K562 (cell line): ENCODE measurements around the gene GLB1L2.
"Not testable (repeated sequence)": the region's sequence is repeated elsewhere in the genome, so short reads cannot be mapped to it uniquely, and the experiment has no call there.

Source experiments
- STAG1 ChIP-seq: sonication (generic); formaldehyde crosslinking; IDR thresholded peaks from 2 replicates; pipeline ENCODE4 v1.5.0; 2020; ENCODE audit warnings: missing genetic modification reagents, borderline replicate concordance
- THRAP3 ChIP-seq: fragments of 450-650 bp; IDR thresholded peaks from 2 replicates; pipeline ENCODE4 v1.6.1; 2016; ENCODE audit warnings: mild to moderate bottlenecking, inconsistent platforms, borderline replicate concordance
- U2AF1 ChIP-seq: fragments of 200-400 bp; formaldehyde crosslinking; optimal IDR thresholded peaks from 2 replicates; pipeline ENCODE3; 2017; ENCODE audit warnings: mild to moderate bottlenecking, low read depth, low read length, moderate library complexity
- TF ChIP-seq, protein P1 (sequence below): sonication (generic); formaldehyde crosslinking; IDR thresholded peaks from 2 replicates; pipeline ENCODE4 v1.4.0; 2020; ENCODE audit warnings: mild to moderate bottlenecking, missing genetic modification reagents
- TF ChIP-seq, protein P2 (sequence below), 3 experiments: IDR thresholded peaks in 2 of 3; conservative IDR thresholded peaks in 1 of 3; 2 replicates each; pipeline ENCODE4 v1.5.1; 2011 to 2012; ENCODE audit warnings: low read length in 3 of 3, mild to moderate bottlenecking in 3 of 3, control low read depth in 2 of 3, improper control_type of control experiment in 1 of 3, inconsistent platforms in 1 of 3, low read depth in 1 of 3, mixed read lengths in 1 of 3, moderate library complexity in 1 of 3; ENCODE audit not compliant: insufficient read depth in 2 of 3

DNA sequence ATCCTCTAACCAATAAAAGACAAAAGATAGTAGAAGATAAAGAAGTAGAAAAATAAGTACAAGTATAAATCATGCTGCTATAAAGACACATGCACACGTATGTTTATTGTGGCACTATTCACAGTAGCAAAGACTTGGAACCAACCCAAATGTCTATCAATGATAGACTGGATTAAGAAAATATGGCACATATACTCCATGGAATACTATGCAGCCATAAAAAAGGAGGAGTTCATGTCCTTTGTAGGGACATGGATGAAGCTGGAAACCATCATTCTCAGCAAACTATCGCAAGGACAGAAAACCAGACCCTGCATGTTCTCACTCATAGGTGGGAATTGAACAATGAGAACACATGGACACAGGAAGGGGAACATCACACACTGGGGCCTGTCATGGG, 10.4 kb upstream of the GLB1L2 start:
- TF ChIP-seq, protein P1, sequence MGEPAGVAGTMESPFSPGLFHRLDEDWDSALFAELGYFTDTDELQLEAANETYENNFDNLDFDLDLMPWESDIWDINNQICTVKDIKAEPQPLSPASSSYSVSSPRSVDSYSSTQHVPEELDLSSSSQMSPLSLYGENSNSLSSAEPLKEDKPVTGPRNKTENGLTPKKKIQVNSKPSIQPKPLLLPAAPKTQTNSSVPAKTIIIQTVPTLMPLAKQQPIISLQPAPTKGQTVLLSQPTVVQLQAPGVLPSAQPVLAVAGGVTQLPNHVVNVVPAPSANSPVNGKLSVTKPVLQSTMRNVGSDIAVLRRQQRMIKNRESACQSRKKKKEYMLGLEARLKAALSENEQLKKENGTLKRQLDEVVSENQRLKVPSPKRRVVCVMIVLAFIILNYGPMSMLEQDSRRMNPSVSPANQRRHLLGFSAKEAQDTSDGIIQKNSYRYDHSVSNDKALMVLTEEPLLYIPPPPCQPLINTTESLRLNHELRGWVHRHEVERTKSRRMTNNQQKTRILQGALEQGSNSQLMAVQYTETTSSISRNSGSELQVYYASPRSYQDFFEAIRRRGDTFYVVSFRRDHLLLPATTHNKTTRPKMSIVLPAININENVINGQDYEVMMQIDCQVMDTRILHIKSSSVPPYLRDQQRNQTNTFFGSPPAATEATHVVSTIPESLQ (CRISPR knock-in tag): not testable (repeated sequence)
- TF ChIP-seq, protein P2, sequence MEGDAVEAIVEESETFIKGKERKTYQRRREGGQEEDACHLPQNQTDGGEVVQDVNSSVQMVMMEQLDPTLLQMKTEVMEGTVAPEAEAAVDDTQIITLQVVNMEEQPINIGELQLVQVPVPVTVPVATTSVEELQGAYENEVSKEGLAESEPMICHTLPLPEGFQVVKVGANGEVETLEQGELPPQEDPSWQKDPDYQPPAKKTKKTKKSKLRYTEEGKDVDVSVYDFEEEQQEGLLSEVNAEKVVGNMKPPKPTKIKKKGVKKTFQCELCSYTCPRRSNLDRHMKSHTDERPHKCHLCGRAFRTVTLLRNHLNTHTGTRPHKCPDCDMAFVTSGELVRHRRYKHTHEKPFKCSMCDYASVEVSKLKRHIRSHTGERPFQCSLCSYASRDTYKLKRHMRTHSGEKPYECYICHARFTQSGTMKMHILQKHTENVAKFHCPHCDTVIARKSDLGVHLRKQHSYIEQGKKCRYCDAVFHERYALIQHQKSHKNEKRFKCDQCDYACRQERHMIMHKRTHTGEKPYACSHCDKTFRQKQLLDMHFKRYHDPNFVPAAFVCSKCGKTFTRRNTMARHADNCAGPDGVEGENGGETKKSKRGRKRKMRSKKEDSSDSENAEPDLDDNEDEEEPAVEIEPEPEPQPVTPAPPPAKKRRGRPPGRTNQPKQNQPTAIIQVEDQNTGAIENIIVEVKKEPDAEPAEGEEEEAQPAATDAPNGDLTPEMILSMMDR (IDR thresholded peaks at IDR 0.05 in 2 of 3, conservative IDR thresholded peaks at IDR 0.05 in 1 of 3; ENCODE audit: insufficient read depth in 2 of 3, low read depth in 1 of 3, low read length in 3 of 3): not testable (repeated sequence)
- TF ChIP-seq U2AF1, THRAP3, STAG1: not testable (repeated sequence)
